Pancreas (tissue), 10 donors: ENCODE data around the gene SCIMP. TPM values are rescaled to one million over a fixed set of nuclear protein-coding genes. Genes with fewer than 3 reads are reported as not detected.

Source experiments
- ATAC-seq, 4 donors: fragments of 200-7000 bp; cut with Tn5 transposase; one replicate each; pipeline versions ENCODE4 v1.8.0 to v1.9.1; 2020; ENCODE audit warnings: mild to moderate bottlenecking in 4 of 4, moderate library complexity in 4 of 4
- DNase-seq, 6 donors: peaks; one replicate each; pipeline ENCODE4 v3.0.0-alpha.2; 2020
- FAIRE-seq: peaks from 2 replicates; lab custom pipeline; 2012; peaks lifted over from hg19 to GRCh38; lab: Jason Lieb, UNC
- H3K27ac ChIP-seq, 4 donors: fragments of 200-600 bp; sonication (generic); 1 replicate in 3 of 4; 2 replicates in 1 of 4; pipeline versions ENCODE4 v1.5.0 to v1.8.0; 2020
- H3K27me3 ChIP-seq, 4 donors: fragments of 200-600 bp; one replicate each; pipeline ENCODE4 v1.8.0; 2021
- H3K36me3 ChIP-seq, 3 donors: fragments of 200-600 bp; sonication (generic) in 1 of 3; one replicate each; pipeline versions ENCODE4 v1.5.0 to v1.8.0; 2020 to 2021
- H3K4me1 ChIP-seq, 3 donors: fragments of 200-600 bp; one replicate each; pipeline ENCODE4 v1.8.0; 2021
- H3K4me3 ChIP-seq, 4 donors: fragments of 200-600 bp; sonication (generic) in 2 of 4; one replicate each; pipeline versions ENCODE4 v1.5.0 to v1.8.0; 2020 to 2021
- H3K9me3 ChIP-seq, 4 donors: fragments of 200-600 bp; one replicate each; pipeline ENCODE4 v1.8.0; 2021
- CTCF ChIP-seq, 4 donors: fragments of 200-600 bp; sonication (generic) in 3 of 4; IDR thresholded peaks; one replicate each; pipeline versions ENCODE4 v1.5.0 to v1.8.0; 2021; ENCODE audit warnings: antibody characterized with exemption in 4 of 4
- WGBS, 2 donors: extraction: QIAGEN DNeasy Blood & Tissue Kit; methylation state at CpG; one replicate each; pipeline ENCODE4 v1.1.7; 2013; 5-methylcytosine and 5-hydroxymethylcytosine counted together
- intact Hi-C, 3 donors: fragments of 100-400 bp; cut with DNase I; formaldehyde crosslinking; loops; one replicate each; pipeline versions ENCODE4 v1.11.1 to v1.14.2; 2022
- polyA plus RNA-seq, 2 donors: library from polyadenylated mRNA; stranded (reverse); fragments of 200-250 nt; gene quantifications; one replicate each; pipeline ENCODE4 v1.2.3, GENCODE V29; 2013
- total RNA-seq, 6 donors: library from RNA; stranded (reverse); fragmentation: NEBNext Ultra II Directional in 4 of 6; extraction: Animal tissue kit (Norgen Biotek cat#: 25700) in 4 of 6; gene quantifications; one replicate each; pipeline versions ENCODE4 v1.2.1 to v1.2.4, GENCODE V29; 2021 to 2023
- donor health status: healthy with polysubstance abuse.
- donor health status: DM: no; HTN: no; CAD: no; lungs with moderate emphysema.
- donor health status: DM: no; HTN: no; CAD: no.
- donor health status: control.
- donor health status: control.
- donor health status: Bipolar disorder and iron deficiency.
- donor health status: DM: yes; HTN: yes; CAD: no.
- donor health status: DM: no; HTN: no; CAD: no.
- donor health status: DM: no; HTN: no; CAD: no.
- donor health status: DM: yes; HTN: yes; CAD: no.

The SCIMP gene
- total and polyA plus RNA-seq, 8 donors, result 0.07 to 4.4 (median 0.66) TPM

GRCh38 chr17:5200360-5200759 is 34.3 kb downstream of the SCIMP start:
- Histone ChIP-seq H3K4me3 (no peak overlapping the region), H3K27ac (no peak overlapping the region), H3K27me3 (no peaks in the 10 kb centered on the region), H3K36me3 (no peaks in the 10 kb centered on the region), H3K4me1 (no peaks in the 10 kb centered on the region), H3K9me3 (no peaks in the 10 kb centered on the region)
- FAIRE-seq (no peak), ATAC-seq (no peak), DNase-seq (no peak)
- TF ChIP-seq CTCF (IDR thresholded peaks at IDR 0.05), result no peak
- intact Hi-C loops, result no loop called here
- 50 to 72% methylated on average over 2 of the region's 2 CpGs for WGBS, 2 donors

GRCh38 chr17:5198472-5198871 is 36.2 kb downstream of the SCIMP start:
- intact Hi-C loops, result no loop called here
- no peaks in the 10 kb centered on the region for H3K9me3 ChIP-seq
- DNase-seq, result no peak
- H3K27ac ChIP-seq, result no peak overlapping the region
- no peaks in the 10 kb centered on the region for H3K4me1 ChIP-seq
- ATAC-seq, result no peak
- no peak overlapping the region for H3K4me3 ChIP-seq
- 93 to 98% methylated on average over 7 of the region's 7 CpGs for WGBS, 2 donors
- H3K36me3 ChIP-seq, result no peaks in the 10 kb centered on the region
- no peak for FAIRE-seq
- no peak for TF ChIP-seq CTCF (IDR thresholded peaks at IDR 0.05)
- no peaks in the 10 kb centered on the region for H3K27me3 ChIP-seq

GRCh38 chr17:5194346-5194745 is 40.3 kb downstream of the SCIMP start:
- no peak for FAIRE-seq
- H3K4me3 ChIP-seq, result no peak overlapping the region
- intact Hi-C loops, result no loop called here

GRCh38 chr17:5191541-5192417 is 42.9 kb downstream of the SCIMP start, which contains the start of gene ZNF594:
TSS of gene ZNF594 (minus strand) at chr17:5191868. CDS start at chr17:5184256, 7,612 bp downstream.
- H3K27me3 ChIP-seq, result no peaks in the 10 kb centered on the region
- 3% methylated on average over 67 to 82 of the region's 82 CpGs for whole genome bisulfite sequencing, 2 donors
- FAIRE-seq (no peak), DNase-seq (peak; percentile 96 to 99 (median 97)), ATAC-seq (peak; percentile 99 to 100 (median 100))
- intact Hi-C loops, result no loop called here
- H3K4me1 ChIP-seq, result peaks cover 3 to 6% (median 4%) of the 10 kb centered on the region in 3 donors
- no peaks in the 10 kb centered on the region for H3K9me3 ChIP-seq
- H3K4me3 ChIP-seq, result peak within 1 kb of the TSS; percentile 52 to 95 (median 82)
- peak; percentile 53 to 76 (median 64) for TF ChIP-seq CTCF (IDR thresholded peaks at IDR 0.05)
- H3K36me3 ChIP-seq, result no peaks in the 10 kb centered on the region
- peak within 1 kb of the TSS; percentile 19 to 65 (median 37) for H3K27ac ChIP-seq

More at GRCh38 chr17:5194346-5194745, 40.3 kb downstream of the SCIMP start:
- WGBS, 2 donors, result 92 to 95% methylated on average over 2 of the region's 2 CpGs
- no peak for TF ChIP-seq CTCF (IDR thresholded peaks at IDR 0.05)
- ATAC-seq (no peak), DNase-seq (no peak)
- Histone ChIP-seq H3K27ac (no peak overlapping the region), H3K36me3 (no peaks in the 10 kb centered on the region), H3K4me1 (peaks cover 3 to 6% (median 4%) of the 10 kb centered on the region in 3 donors), H3K27me3 (no peaks in the 10 kb centered on the region), H3K9me3 (no peaks in the 10 kb centered on the region)

GRCh38 chr17:5184288-5184687 is 50.4 kb downstream of the SCIMP start:
- TF ChIP-seq CTCF (IDR thresholded peaks at IDR 0.05), result no peak
- 97 to 100% methylated on average over 2 of the region's 2 CpGs for WGBS, 2 donors
- Histone ChIP-seq H3K4me1 (no peaks in the 10 kb centered on the region), H3K9me3 (peaks cover 0 to 36% (median 20%) of the 10 kb centered on the region in 4 donors), H3K36me3 (peaks cover 0 to 8% (median 0%) of the 10 kb centered on the region in 3 donors), H3K27me3 (no peaks in the 10 kb centered on the region), H3K4me3 (no peak overlapping the region), H3K27ac (no peak overlapping the region)
- FAIRE-seq, result no peak
- no peak for DNase-seq
- ATAC-seq, result no peak
- intact Hi-C loops, result no loop called here
